ENCODE results near the gene MMP1. TPM values are rescaled to one million over a fixed set of nuclear protein-coding genes. Genes with fewer than 3 reads are reported as not detected.

The MMP1 gene
- total and polyA plus RNA-seq, 4 donors: 0.06 to 0.09 TPM; not detected in 2

DNA sequence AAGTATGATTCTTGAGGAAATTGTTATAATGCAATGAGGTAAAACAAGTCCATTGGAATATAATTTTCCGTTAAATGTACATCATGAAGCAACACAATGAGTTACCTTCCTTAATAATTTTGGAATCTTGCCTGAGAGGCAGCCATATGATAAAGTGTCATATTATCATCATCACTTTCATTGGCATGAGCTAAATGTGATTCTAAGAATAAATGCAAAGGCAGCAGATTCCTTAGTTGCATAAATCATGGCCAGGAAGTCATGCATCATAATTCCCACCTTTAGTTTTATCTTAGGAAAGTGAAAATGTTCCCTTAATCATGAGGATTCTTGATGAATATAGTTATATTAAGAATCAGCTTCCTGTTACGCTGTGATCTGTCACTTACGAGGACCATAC is 14.2 kb upstream of the MMP1 start:
- no peak overlapping the region for H3K4me3 ChIP-seq (ENCODE audit: low read depth in 1 of 3, low read length in 3 of 3)
- H3K4me1 ChIP-seq (ENCODE audit: control insufficient read depth in 4 of 4, insufficient read depth in 4 of 4, low read length in 3 of 4): no peaks in the 10 kb centered on the region
- H3K9ac ChIP-seq (ENCODE audit: low read depth in 1 of 2, low read length in 2 of 2): no peak overlapping the region
- H3K27ac ChIP-seq (ENCODE audit: low read depth in 1 of 2, low read length in 2 of 2): no peak overlapping the region
- H3K9me3 ChIP-seq (ENCODE audit: control insufficient read depth in 4 of 4, low read length in 3 of 4): no peaks in the 10 kb centered on the region
- H3K27me3 ChIP-seq (ENCODE audit: control insufficient read depth in 4 of 4, insufficient read depth in 4 of 4, low read length in 3 of 4): no peaks in the 10 kb centered on the region
- TF ChIP-seq GABPA (IDR thresholded peaks at IDR 0.05 in 1 of 2, conservative IDR thresholded peaks at IDR 0.05 in 1 of 2) (no peak), YY1 (IDR thresholded peaks at IDR 0.05) (no peak), RAD21 (IDR thresholded peaks at IDR 0.05) (no peak), HNF4A (conservative IDR thresholded peaks at IDR 0.05) (no peak), TAF1 (conservative IDR thresholded peaks at IDR 0.05) (no peak)
- WGBS: 69% methylated on average over 3 of the region's 3 CpGs
- no peaks in the 10 kb centered on the region for H3K36me3 ChIP-seq (ENCODE audit: control insufficient read depth in 4 of 4, insufficient read depth in 3 of 4, low read depth in 1 of 4, low read length in 3 of 4)
- DNase-seq (ENCODE audit: low spot score): no peak

- WGBS: 9% methylated on average over 3 of the region's 3 CpGs
- Histone ChIP-seq H3K4me1 (ENCODE audit: control insufficient read depth in 4 of 4, insufficient read depth in 4 of 4, low read length in 3 of 4) (no peaks in the 10 kb centered on the region), H3K9ac (ENCODE audit: low read depth in 1 of 2, low read length in 2 of 2) (no peak overlapping the region), H3K36me3 (ENCODE audit: control insufficient read depth in 4 of 4, insufficient read depth in 3 of 4, low read depth in 1 of 4, low read length in 3 of 4) (no peaks in the 10 kb centered on the region), H3K27ac (ENCODE audit: low read depth in 1 of 2, low read length in 2 of 2) (no peak overlapping the region), H3K4me3 (ENCODE audit: low read depth in 1 of 3, low read length in 3 of 3) (no peak overlapping the region), H3K27me3 (ENCODE audit: control insufficient read depth in 4 of 4, insufficient read depth in 4 of 4, low read length in 3 of 4) (no peaks in the 10 kb centered on the region), H3K9me3 (ENCODE audit: control insufficient read depth in 4 of 4, low read length in 3 of 4) (no peaks in the 10 kb centered on the region)
- DNase-seq (ENCODE audit: low spot score): no peak
- TF ChIP-seq TAF1 (conservative IDR thresholded peaks at IDR 0.05) (no peak), RAD21 (IDR thresholded peaks at IDR 0.05) (peak; percentile 50 to 53)
- TF ChIP-seq, protein P1, sequence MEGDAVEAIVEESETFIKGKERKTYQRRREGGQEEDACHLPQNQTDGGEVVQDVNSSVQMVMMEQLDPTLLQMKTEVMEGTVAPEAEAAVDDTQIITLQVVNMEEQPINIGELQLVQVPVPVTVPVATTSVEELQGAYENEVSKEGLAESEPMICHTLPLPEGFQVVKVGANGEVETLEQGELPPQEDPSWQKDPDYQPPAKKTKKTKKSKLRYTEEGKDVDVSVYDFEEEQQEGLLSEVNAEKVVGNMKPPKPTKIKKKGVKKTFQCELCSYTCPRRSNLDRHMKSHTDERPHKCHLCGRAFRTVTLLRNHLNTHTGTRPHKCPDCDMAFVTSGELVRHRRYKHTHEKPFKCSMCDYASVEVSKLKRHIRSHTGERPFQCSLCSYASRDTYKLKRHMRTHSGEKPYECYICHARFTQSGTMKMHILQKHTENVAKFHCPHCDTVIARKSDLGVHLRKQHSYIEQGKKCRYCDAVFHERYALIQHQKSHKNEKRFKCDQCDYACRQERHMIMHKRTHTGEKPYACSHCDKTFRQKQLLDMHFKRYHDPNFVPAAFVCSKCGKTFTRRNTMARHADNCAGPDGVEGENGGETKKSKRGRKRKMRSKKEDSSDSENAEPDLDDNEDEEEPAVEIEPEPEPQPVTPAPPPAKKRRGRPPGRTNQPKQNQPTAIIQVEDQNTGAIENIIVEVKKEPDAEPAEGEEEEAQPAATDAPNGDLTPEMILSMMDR (IDR thresholded peaks at IDR 0.05; ENCODE audit: low read depth, low read length, missing input control): peak; percentile 26
Measured at GRCh38 chr11:102810950-102811660, 13.1 kb upstream of the MMP1 start.

GRCh38 chr11:102809971-102810370 is 12.0 kb upstream of the MMP1 start:
- 65% methylated on average over 2 of the region's 2 CpGs for WGBS
- H3K27ac ChIP-seq (ENCODE audit: low read depth in 1 of 2, low read length in 2 of 2): no peak overlapping the region
- no peaks in the 10 kb centered on the region for H3K4me1 ChIP-seq (ENCODE audit: control insufficient read depth in 4 of 4, insufficient read depth in 4 of 4, low read length in 3 of 4)
- no peak overlapping the region for H3K9ac ChIP-seq (ENCODE audit: low read depth in 1 of 2, low read length in 2 of 2)
- no peak for DNase-seq (ENCODE audit: low spot score)
- no peaks in the 10 kb centered on the region for H3K9me3 ChIP-seq (ENCODE audit: control insufficient read depth in 4 of 4, low read length in 3 of 4)
- no peak overlapping the region for H3K4me3 ChIP-seq (ENCODE audit: low read depth in 1 of 3, low read length in 3 of 3)
- no peaks in the 10 kb centered on the region for H3K36me3 ChIP-seq (ENCODE audit: control insufficient read depth in 4 of 4, insufficient read depth in 3 of 4, low read depth in 1 of 4, low read length in 3 of 4)
- H3K27me3 ChIP-seq (ENCODE audit: control insufficient read depth in 4 of 4, insufficient read depth in 4 of 4, low read length in 3 of 4): no peaks in the 10 kb centered on the region
- TF ChIP-seq, protein P2, sequence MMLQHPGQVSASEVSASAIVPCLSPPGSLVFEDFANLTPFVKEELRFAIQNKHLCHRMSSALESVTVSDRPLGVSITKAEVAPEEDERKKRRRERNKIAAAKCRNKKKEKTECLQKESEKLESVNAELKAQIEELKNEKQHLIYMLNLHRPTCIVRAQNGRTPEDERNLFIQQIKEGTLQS (IDR thresholded peaks at IDR 0.05): no peak
- TF ChIP-seq, protein P1 (IDR thresholded peaks at IDR 0.05; ENCODE audit: low read depth, low read length, missing input control): no peak
- TF ChIP-seq FOXA2 (IDR thresholded peaks at IDR 0.05) (no peak), EGR1 (IDR thresholded peaks at IDR 0.05; ENCODE audit: low read depth in 2 of 2) (no peak), RXRA (IDR thresholded peaks at IDR 0.05) (no peak), HNF4G (IDR thresholded peaks at IDR 0.05) (no peak), YY1 (IDR thresholded peaks at IDR 0.05) (no peak), GABPA (IDR thresholded peaks at IDR 0.05 in 1 of 2, conservative IDR thresholded peaks at IDR 0.05 in 1 of 2) (no peak), NR2F2 (IDR thresholded peaks at IDR 0.05) (no peak), JUND (IDR thresholded peaks at IDR 0.05) (no peak), SP1 (IDR thresholded peaks at IDR 0.05) (no peak), ZBTB33 (IDR thresholded peaks at IDR 0.05) (no peak), TAF1 (conservative IDR thresholded peaks at IDR 0.05) (no peak), REST (IDR thresholded peaks at IDR 0.05) (no peak), RAD21 (IDR thresholded peaks at IDR 0.05) (no peak), HNF4A (conservative IDR thresholded peaks at IDR 0.05) (no peak)
- TF ChIP-seq, protein P3, sequence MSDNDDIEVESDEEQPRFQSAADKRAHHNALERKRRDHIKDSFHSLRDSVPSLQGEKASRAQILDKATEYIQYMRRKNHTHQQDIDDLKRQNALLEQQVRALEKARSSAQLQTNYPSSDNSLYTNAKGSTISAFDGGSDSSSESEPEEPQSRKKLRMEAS (IDR thresholded peaks at IDR 0.05): no peak
